ENCODE data around the gene RING1.

Gene RING1

DNA sequence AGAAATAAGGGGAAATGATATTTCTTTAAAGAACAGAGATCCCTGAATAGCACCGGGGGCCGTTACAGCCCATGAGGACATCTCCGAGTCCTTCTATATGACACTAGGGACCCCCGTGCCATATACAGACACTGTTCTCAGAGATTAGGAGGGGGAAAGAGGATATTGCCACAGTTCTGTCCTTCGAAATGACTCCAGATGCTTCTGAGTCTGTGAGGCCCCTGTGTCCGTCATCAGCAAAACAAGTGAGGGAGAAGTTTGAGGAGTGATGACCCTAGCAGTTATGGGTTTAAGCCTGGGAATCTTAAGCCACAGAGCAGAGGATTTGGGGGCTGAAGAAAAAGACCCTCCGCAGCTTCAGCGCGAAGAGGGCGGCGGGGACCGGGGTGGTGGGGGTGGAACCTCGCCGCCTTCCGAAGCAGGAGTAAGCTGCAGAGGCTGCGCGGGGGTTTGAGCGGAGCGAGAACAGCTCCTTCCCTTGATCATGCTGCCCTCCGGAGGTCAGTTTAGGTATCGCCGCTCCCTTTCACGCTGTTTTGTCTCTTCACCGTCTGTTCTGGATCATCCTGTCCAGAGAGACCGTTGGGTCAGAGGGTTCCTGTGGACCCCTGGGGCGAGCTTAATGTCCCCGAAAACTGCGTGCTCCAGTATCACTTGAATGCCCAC is 39.8 kb downstream of the RING1 start:
- TF ChIP-seq POLR2A (IDR thresholded peaks at IDR 0.05; ENCODE audit: extremely low read depth, insufficient read length) (no peak), CTCF (IDR thresholded peaks at IDR 0.05; ENCODE audit: low read depth, low read length) (peak; percentile 83), MYC (IDR thresholded peaks at IDR 0.05; ENCODE audit: low read depth, low read length) (no peak)
- TF ChIP-seq, protein P1, sequence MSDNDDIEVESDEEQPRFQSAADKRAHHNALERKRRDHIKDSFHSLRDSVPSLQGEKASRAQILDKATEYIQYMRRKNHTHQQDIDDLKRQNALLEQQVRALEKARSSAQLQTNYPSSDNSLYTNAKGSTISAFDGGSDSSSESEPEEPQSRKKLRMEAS (IDR thresholded peaks at IDR 0.05; ENCODE audit: low read depth, low read length): no peak; the same call in 1 of the 2 replicates
- H3K4me3 ChIP-seq (ENCODE audit: low read depth, low read length): peak overlapping the region; percentile 61
- DNase-seq (ENCODE audit: low read depth): peak; percentile 91

DNA sequence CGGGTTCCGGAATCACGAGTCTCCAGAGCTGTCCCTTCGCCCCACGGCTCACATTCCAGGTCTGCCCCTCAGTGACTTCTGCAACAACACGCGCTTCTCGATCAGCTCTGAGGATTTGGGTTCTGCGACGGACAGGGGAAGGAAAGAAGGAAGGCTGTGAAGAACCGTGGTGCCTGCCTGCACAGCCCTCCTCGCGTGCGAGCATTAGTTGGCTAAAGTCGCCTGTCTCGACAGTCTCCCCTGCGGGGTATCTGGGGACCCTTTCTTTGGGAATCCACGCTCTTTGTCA is 40.3 kb downstream of the RING1 start:
- TF ChIP-seq, protein P1 (IDR thresholded peaks at IDR 0.05; ENCODE audit: low read depth, low read length): peak; percentile 49
- no peak for TF ChIP-seq POLR2A (IDR thresholded peaks at IDR 0.05; ENCODE audit: extremely low read depth, insufficient read length)
- no peak for TF ChIP-seq CTCF (IDR thresholded peaks at IDR 0.05; ENCODE audit: low read depth, low read length)
- no peak for TF ChIP-seq MYC (IDR thresholded peaks at IDR 0.05; ENCODE audit: low read depth, low read length)
- DNase-seq (ENCODE audit: low read depth): peak; percentile 72
- peak overlapping the region; percentile 61 for H3K4me3 ChIP-seq (ENCODE audit: low read depth, low read length)

DNA sequence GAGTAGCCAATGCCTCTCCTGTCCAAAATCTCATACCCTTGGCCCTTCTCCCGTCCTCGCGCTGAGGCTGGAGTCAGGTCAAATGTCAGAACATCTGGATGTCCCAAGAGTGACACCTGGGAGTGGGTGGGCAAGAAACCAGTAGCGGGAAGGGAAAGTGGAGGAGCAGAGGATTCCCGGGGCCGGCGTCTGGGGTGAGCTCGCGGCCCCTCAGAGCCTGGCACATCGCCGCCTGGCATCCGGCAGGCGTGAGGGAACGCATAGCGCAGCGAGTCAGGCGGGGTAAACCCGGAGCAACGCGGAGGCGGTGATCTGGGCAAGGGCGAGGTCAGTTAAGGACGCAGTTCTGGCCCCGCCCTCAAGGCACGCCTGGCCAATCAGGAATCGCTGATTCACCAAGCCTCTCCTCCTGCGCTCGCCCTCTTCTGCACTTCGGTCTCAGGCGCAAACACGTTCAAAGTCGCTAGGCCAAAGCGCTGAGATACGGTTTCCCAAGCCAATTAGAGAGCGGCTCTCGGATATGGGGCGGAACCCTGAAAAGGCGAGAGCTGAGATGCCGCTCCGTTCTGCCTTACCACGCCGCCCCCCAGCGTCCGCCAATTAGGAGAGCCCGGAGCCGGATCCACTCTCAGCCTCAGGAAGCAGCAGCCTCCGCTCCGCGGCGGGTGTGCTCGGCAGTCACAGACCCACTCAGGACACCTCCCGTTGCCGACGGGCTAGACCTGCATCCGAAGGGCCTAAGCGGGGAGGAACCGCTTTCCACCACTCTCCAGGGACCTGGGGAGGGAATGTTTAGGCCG is 40.8 kb downstream of the RING1 start:
- TF ChIP-seq MYC (IDR thresholded peaks at IDR 0.05; ENCODE audit: low read depth, low read length): peak; percentile 88
- peak; percentile 74 for TF ChIP-seq POLR2A (IDR thresholded peaks at IDR 0.05; ENCODE audit: extremely low read depth, insufficient read length)
- TF ChIP-seq, protein P1 (IDR thresholded peaks at IDR 0.05; ENCODE audit: low read depth, low read length): peak; percentile 81
- no peak for TF ChIP-seq CTCF (IDR thresholded peaks at IDR 0.05; ENCODE audit: low read depth, low read length)
- DNase-seq (ENCODE audit: low read depth): peak; percentile 100
- H3K4me3 ChIP-seq (ENCODE audit: low read depth, low read length): peak overlapping the region; percentile 94

- no peak for TF ChIP-seq CTCF (IDR thresholded peaks at IDR 0.05; ENCODE audit: low read depth, low read length)
- no peak for TF ChIP-seq MYC (IDR thresholded peaks at IDR 0.05; ENCODE audit: low read depth, low read length)
- no peak for TF ChIP-seq POLR2A (IDR thresholded peaks at IDR 0.05; ENCODE audit: extremely low read depth, insufficient read length)
- TF ChIP-seq, protein P1 (IDR thresholded peaks at IDR 0.05; ENCODE audit: low read depth, low read length): no peak
- DNase-seq (ENCODE audit: low read depth): peak; percentile 58
- H3K4me3 ChIP-seq (ENCODE audit: low read depth, low read length): peak overlapping the region; percentile 94
Observed at GRCh38 chr6:33249732-33250630, 41.7 kb downstream of the RING1 start.

DNA sequence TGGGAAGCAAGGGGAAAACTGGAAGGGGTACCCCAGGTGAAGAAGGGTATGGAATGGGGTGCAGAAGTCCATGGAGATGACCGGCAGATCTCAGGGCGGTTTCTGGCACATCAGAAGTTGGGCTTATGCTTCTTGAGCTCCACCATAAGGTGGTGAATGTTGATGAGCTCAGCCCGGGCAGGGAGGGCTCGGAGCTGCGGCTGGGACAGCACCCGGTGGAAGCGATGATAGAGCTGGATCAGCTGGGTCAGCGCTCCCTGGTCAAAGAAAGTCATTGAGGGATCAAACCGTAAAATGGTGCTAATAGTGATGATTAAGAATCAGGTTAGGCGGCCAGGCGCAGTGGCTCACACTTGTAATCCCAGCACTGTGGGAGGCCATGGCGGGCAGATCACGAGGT is 42.4 kb downstream of the RING1 start:
- no peak for TF ChIP-seq POLR2A (IDR thresholded peaks at IDR 0.05; ENCODE audit: extremely low read depth, insufficient read length)
- TF ChIP-seq, protein P1 (IDR thresholded peaks at IDR 0.05; ENCODE audit: low read depth, low read length): no peak
- TF ChIP-seq MYC (IDR thresholded peaks at IDR 0.05; ENCODE audit: low read depth, low read length): no peak
- no peak for TF ChIP-seq CTCF (IDR thresholded peaks at IDR 0.05; ENCODE audit: low read depth, low read length)
- DNase-seq (ENCODE audit: low read depth): no peak
- peak overlapping the region; percentile 94 for H3K4me3 ChIP-seq (ENCODE audit: low read depth, low read length)

Data from NB4 (cell line).